ENCODE measurements around the gene MED13L.
"Not testable (repeated sequence)": the region's sequence is repeated elsewhere in the genome, so short reads cannot be mapped to it uniquely, and the experiment has no call there.

The MED13L gene

GRCh38 chr12:116246490-116247179 lies 30.9 kb downstream of the MED13L start:
- no peak for DNase-seq (ENCODE audit: low read depth)

- no peak for DNase-seq (ENCODE audit: low read depth)
Measured at GRCh38 chr12:116245189-116245588, 32.3 kb downstream of the MED13L start.

GRCh38 chr12:116244474-116245090 lies 32.9 kb downstream of the MED13L start:
- no peak for DNase-seq (ENCODE audit: low read depth)

GRCh38 chr12:116244001-116244400 lies 33.5 kb downstream of the MED13L start:
- DNase-seq (ENCODE audit: low read depth) = no peak

GRCh38 chr12:116242740-116243139 lies 34.8 kb downstream of the MED13L start:
- DNase-seq (ENCODE audit: low read depth) = no peak

GRCh38 chr12:116241157-116241759 lies 36.2 kb downstream of the MED13L start:
- no peak for DNase-seq (ENCODE audit: low read depth)

GRCh38 chr12:116238570-116239119 lies 38.8 kb downstream of the MED13L start:
- not testable (repeated sequence) for DNase-seq (ENCODE audit: low read depth)

GRCh38 chr12:116238149-116238548 lies 39.3 kb downstream of the MED13L start:
- no peak for DNase-seq (ENCODE audit: low read depth)

GRCh38 chr12:116236976-116237375 lies 40.5 kb downstream of the MED13L start:
- DNase-seq (ENCODE audit: low read depth) = no peak

- peak; percentile 21 for DNase-seq (ENCODE audit: low read depth)
Measured at GRCh38 chr12:116236148-116236731, 41.3 kb downstream of the MED13L start.

GRCh38 chr12:116234148-116234547 lies 43.3 kb downstream of the MED13L start:
- DNase-seq (ENCODE audit: low read depth) = not testable (repeated sequence)

- DNase-seq (ENCODE audit: low read depth) = no peak
Measured at GRCh38 chr12:116233669-116234068, 43.8 kb downstream of the MED13L start.

- DNase-seq (ENCODE audit: low read depth) = no peak
Measured at GRCh38 chr12:116227811-116228210, 49.7 kb downstream of the MED13L start.

GRCh38 chr12:116226026-116226425 lies 51.5 kb downstream of the MED13L start:
- DNase-seq (ENCODE audit: low read depth) = no peak

- DNase-seq (ENCODE audit: low read depth) = no peak
Measured at GRCh38 chr12:116222358-116222757, 55.1 kb downstream of the MED13L start.

GRCh38 chr12:116220756-116221155 lies 56.7 kb downstream of the MED13L start:
- DNase-seq (ENCODE audit: low read depth) = no peak

- no peak for DNase-seq (ENCODE audit: low read depth)
Measured at GRCh38 chr12:116217045-116217735, 60.3 kb downstream of the MED13L start.

GRCh38 chr12:116216022-116216756 lies 61.3 kb downstream of the MED13L start:
- no peak for DNase-seq (ENCODE audit: low read depth)

GRCh38 chr12:116215023-116215422 lies 62.5 kb downstream of the MED13L start:
- no peak for DNase-seq (ENCODE audit: low read depth)

GRCh38 chr12:116213885-116214527 lies 63.5 kb downstream of the MED13L start:
- no peak for DNase-seq (ENCODE audit: low read depth)

GRCh38 chr12:116213014-116213413 lies 64.5 kb downstream of the MED13L start:
- DNase-seq (ENCODE audit: low read depth) = no peak

Data from T follicular helper cell (primary cell).